Liver (tissue), 9 donors: ENCODE results near the gene UBXN4. TPM values are rescaled to one million over a fixed set of nuclear protein-coding genes. Genes with fewer than 3 reads are reported as not detected.

ENCODE experiments used
- DNase-seq: peaks from one replicate; pipeline ENCODE4 v3.0.0-alpha.2; 2017; ENCODE audit warnings: low spot score
- H3K27ac ChIP-seq, 2 donors: one replicate each; pipeline ENCODE4 v1.7.0; 2013; ENCODE audit warnings: inconsistent platforms in 2 of 2, low read length in 2 of 2, control low read depth in 1 of 2, low read depth in 1 of 2, mild to moderate bottlenecking in 1 of 2
- H3K27me3 ChIP-seq, 4 donors: one replicate each; pipeline versions ENCODE4 v1.6.1 to v1.7.0; 2013; ENCODE audit warnings: low read length in 3 of 4, inconsistent platforms in 1 of 4, mild to moderate bottlenecking in 1 of 4, moderate library complexity in 1 of 4; ENCODE audit not compliant: control insufficient read depth in 4 of 4, insufficient read depth in 4 of 4
- H3K36me3 ChIP-seq, 4 donors: one replicate each; pipeline versions ENCODE4 v1.6.1 to v1.7.0; 2013; ENCODE audit warnings: low read length in 3 of 4, mild to moderate bottlenecking in 3 of 4, low read depth in 1 of 4, moderate library complexity in 1 of 4; ENCODE audit not compliant: control insufficient read depth in 4 of 4, insufficient read depth in 3 of 4
- H3K4me1 ChIP-seq, 4 donors: one replicate each; pipeline versions ENCODE4 v1.6.1 to v1.7.0; 2013; ENCODE audit warnings: low read length in 3 of 4, mild to moderate bottlenecking in 3 of 4, moderate library complexity in 1 of 4; ENCODE audit not compliant: control insufficient read depth in 4 of 4, insufficient read depth in 4 of 4
- H3K4me3 ChIP-seq, 3 donors: one replicate each; pipeline versions ENCODE4 v1.6.1 to v1.7.0; 2013; ENCODE audit warnings: low read length in 3 of 3, control low read depth in 1 of 3, low read depth in 1 of 3, mild to moderate bottlenecking in 1 of 3
- H3K9ac ChIP-seq, 2 donors: one replicate each; pipeline ENCODE4 v1.7.0; 2013; ENCODE audit warnings: low read length in 2 of 2, mild to moderate bottlenecking in 2 of 2, moderate library complexity in 2 of 2, control low read depth in 1 of 2, low read depth in 1 of 2
- H3K9me3 ChIP-seq, 4 donors: one replicate each; pipeline versions ENCODE4 v1.6.1 to v1.7.0; 2013; ENCODE audit warnings: low read length in 3 of 4; ENCODE audit not compliant: control insufficient read depth in 4 of 4
- EGR1 ChIP-seq, 2 donors: IDR thresholded peaks; 2 replicates each; pipeline ENCODE4 v1.6.1; 2016 to 2018; ENCODE audit warnings: antibody characterized with exemption in 2 of 2, low read depth in 2 of 2
- FOXA1 ChIP-seq: IDR thresholded peaks from 2 replicates; pipeline ENCODE4 v1.6.1; 2016; ENCODE audit warnings: antibody characterized with exemption
- FOXA2 ChIP-seq: IDR thresholded peaks from 2 replicates; pipeline ENCODE4 v1.6.1; 2016; ENCODE audit warnings: antibody characterized with exemption
- GABPA ChIP-seq, 2 donors: IDR thresholded peaks in 1 of 2; conservative IDR thresholded peaks in 1 of 2; 2 replicates each; pipeline ENCODE4 v1.6.1; 2016; ENCODE audit warnings: antibody characterized with exemption in 2 of 2, mild to moderate bottlenecking in 1 of 2, moderate library complexity in 1 of 2
- HNF4A ChIP-seq, 2 donors: conservative IDR thresholded peaks; 2 replicates each; pipeline ENCODE4 v1.6.1; 2016; ENCODE audit warnings: antibody characterized with exemption in 2 of 2, mild to moderate bottlenecking in 2 of 2
- HNF4G ChIP-seq: IDR thresholded peaks from 2 replicates; pipeline ENCODE4 v1.6.1; 2016; ENCODE audit warnings: antibody characterized with exemption
- JUND ChIP-seq, 2 donors: IDR thresholded peaks; 2 replicates each; pipeline ENCODE4 v1.6.1; 2016; ENCODE audit warnings: antibody characterized with exemption in 2 of 2
- MAX ChIP-seq: IDR thresholded peaks from 2 replicates; pipeline ENCODE4 v1.6.1; 2016; ENCODE audit warnings: antibody characterized with exemption
- NR2F2 ChIP-seq: IDR thresholded peaks from 2 replicates; pipeline ENCODE4 v1.6.1; 2016; ENCODE audit warnings: antibody characterized with exemption
- RAD21 ChIP-seq, 2 donors: IDR thresholded peaks; 2 replicates each; pipeline ENCODE4 v1.6.1; 2016; ENCODE audit warnings: antibody characterized with exemption in 2 of 2, mild to moderate bottlenecking in 2 of 2
- RXRA ChIP-seq, 2 donors: IDR thresholded peaks; 2 replicates each; pipeline ENCODE4 v1.6.1; 2017 to 2018; ENCODE audit warnings: antibody characterized with exemption in 2 of 2, mild to moderate bottlenecking in 1 of 2
- SP1 ChIP-seq: IDR thresholded peaks from 2 replicates; pipeline ENCODE4 v1.6.1; 2018; ENCODE audit warnings: antibody characterized with exemption, mild to moderate bottlenecking
- TAF1 ChIP-seq: conservative IDR thresholded peaks from 2 replicates; pipeline ENCODE4 v1.6.1; 2016; ENCODE audit warnings: antibody characterized with exemption, mild to moderate bottlenecking
- YY1 ChIP-seq: IDR thresholded peaks from 2 replicates; pipeline ENCODE4 v1.6.1; 2016; ENCODE audit warnings: antibody characterized with exemption, mild to moderate bottlenecking
- WGBS: extraction: QIAGEN DNeasy Blood & Tissue Kit; methylation state at CpG from one replicate; pipeline ENCODE4 v1.1.7; 2013; 5-methylcytosine and 5-hydroxymethylcytosine counted together
- polyA plus RNA-seq, 2 donors: library from polyadenylated mRNA; stranded (reverse) in 1 of 2; unstranded in 1 of 2; fragments of 200-250 nt in 1 of 2; fragments of >200 nt in 1 of 2; fragmentation: Nextera tagmentation in 1 of 2; extraction: Ambion mirVana in 1 of 2; gene quantifications; one replicate each; pipeline versions ENCODE4 v1.2.1 to v1.2.3, GENCODE V29; 2013 to 2015
- total RNA-seq, 2 donors: library from RNA; depleted of rRNA; stranded (reverse); fragments of >200 nt; gene quantifications; one replicate each; pipeline ENCODE4 v1.2.3, GENCODE V29; 2014
- TF ChIP-seq, protein P1 (sequence below): fragments of 150-350 bp; IDR thresholded peaks from 2 replicates; pipeline ENCODE4 v1.5.1; 2017; ENCODE audit warnings: improper control_type of control experiment, low read depth, low read length; ENCODE audit not compliant: missing input control
- TF ChIP-seq, protein P2 (sequence below): IDR thresholded peaks from 2 replicates; pipeline ENCODE4 v1.6.1; 2016; ENCODE audit warnings: antibody characterized with exemption
- TF ChIP-seq, protein P3 (sequence below): IDR thresholded peaks from 2 replicates; pipeline ENCODE4 v1.6.1; 2016; ENCODE audit warnings: antibody characterized with exemption, mild to moderate bottlenecking
- TF ChIP-seq, protein P4 (sequence below): IDR thresholded peaks from 2 replicates; pipeline ENCODE4 v1.6.1; 2016; ENCODE audit warnings: antibody characterized with exemption
- donor health status: healthy.
- donor health status: healthy.
- donor health status: healthy.
- donor health status: healthy.
- donor health status: healthy.

Gene UBXN4
- total and polyA plus RNA-seq, 4 donors, result 46.5 to 172 (median 67.4) TPM

- Histone ChIP-seq H3K36me3 (peaks cover 4 to 38% (median 33%) of the 10 kb centered on the region in 4 donors), H3K4me3 (no peak overlapping the region), H3K9me3 (no peaks in the 10 kb centered on the region), H3K27ac (no peak overlapping the region), H3K9ac (no peak overlapping the region), H3K27me3 (no peaks in the 10 kb centered on the region), H3K4me1 (no peaks in the 10 kb centered on the region)
- TF ChIP-seq FOXA1 (no peak), SP1 (no peak), MAX (no peak)
- TF ChIP-seq, protein P1, sequence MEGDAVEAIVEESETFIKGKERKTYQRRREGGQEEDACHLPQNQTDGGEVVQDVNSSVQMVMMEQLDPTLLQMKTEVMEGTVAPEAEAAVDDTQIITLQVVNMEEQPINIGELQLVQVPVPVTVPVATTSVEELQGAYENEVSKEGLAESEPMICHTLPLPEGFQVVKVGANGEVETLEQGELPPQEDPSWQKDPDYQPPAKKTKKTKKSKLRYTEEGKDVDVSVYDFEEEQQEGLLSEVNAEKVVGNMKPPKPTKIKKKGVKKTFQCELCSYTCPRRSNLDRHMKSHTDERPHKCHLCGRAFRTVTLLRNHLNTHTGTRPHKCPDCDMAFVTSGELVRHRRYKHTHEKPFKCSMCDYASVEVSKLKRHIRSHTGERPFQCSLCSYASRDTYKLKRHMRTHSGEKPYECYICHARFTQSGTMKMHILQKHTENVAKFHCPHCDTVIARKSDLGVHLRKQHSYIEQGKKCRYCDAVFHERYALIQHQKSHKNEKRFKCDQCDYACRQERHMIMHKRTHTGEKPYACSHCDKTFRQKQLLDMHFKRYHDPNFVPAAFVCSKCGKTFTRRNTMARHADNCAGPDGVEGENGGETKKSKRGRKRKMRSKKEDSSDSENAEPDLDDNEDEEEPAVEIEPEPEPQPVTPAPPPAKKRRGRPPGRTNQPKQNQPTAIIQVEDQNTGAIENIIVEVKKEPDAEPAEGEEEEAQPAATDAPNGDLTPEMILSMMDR, result no peak
- TF ChIP-seq, protein P2, sequence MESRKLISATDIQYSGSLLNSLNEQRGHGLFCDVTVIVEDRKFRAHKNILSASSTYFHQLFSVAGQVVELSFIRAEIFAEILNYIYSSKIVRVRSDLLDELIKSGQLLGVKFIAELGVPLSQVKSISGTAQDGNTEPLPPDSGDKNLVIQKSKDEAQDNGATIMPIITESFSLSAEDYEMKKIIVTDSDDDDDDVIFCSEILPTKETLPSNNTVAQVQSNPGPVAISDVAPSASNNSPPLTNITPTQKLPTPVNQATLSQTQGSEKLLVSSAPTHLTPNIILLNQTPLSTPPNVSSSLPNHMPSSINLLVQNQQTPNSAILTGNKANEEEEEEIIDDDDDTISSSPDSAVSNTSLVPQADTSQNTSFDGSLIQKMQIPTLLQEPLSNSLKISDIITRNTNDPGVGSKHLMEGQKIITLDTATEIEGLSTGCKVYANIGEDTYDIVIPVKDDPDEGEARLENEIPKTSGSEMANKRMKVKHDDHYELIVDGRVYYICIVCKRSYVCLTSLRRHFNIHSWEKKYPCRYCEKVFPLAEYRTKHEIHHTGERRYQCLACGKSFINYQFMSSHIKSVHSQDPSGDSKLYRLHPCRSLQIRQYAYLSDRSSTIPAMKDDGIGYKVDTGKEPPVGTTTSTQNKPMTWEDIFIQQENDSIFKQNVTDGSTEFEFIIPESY, result no peak
- DNase-seq, result no peak
- 97% methylated on average over 5 of the region's 5 CpGs for WGBS
Observed at GRCh38 chr2:135786823-135787222, 45.2 kb downstream of the UBXN4 start.

DNA sequence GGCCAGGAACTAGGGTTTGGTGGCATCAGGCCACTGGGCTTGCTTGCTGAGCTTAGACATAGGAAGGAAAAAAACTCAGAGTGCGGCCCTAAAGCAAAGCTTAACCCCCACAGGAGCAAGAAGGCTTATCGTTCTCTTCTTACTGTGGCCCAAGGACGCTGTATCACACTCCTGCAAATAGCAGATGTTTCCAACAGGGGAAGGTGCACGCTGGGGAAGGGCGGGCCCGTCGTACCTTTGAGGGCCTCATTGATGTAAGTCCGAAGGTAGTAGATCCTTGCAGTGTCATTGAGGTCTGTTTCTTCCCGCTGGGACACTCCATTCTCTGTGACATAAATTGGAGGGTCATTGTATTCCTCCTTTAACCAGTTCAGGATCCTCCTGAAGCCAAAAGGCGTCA, 48.8 kb downstream of the UBXN4 start:
- Histone ChIP-seq H3K36me3 (peaks cover 0 to 8% (median 5%) of the 10 kb centered on the region in 4 donors), H3K9ac (no peak overlapping the region), H3K9me3 (no peaks in the 10 kb centered on the region), H3K4me3 (no peak overlapping the region), H3K27ac (no peak overlapping the region), H3K27me3 (no peaks in the 10 kb centered on the region), H3K4me1 (no peaks in the 10 kb centered on the region)
- WGBS, result 96% methylated on average over 10 of the region's 10 CpGs
- DNase-seq, result no peak
- TF ChIP-seq YY1, result no peak
- no peak for TF ChIP-seq GABPA (IDR thresholded peaks at IDR 0.05 in 1 of 2, conservative IDR thresholded peaks at IDR 0.05 in 1 of 2)
- TF ChIP-seq, protein P3, sequence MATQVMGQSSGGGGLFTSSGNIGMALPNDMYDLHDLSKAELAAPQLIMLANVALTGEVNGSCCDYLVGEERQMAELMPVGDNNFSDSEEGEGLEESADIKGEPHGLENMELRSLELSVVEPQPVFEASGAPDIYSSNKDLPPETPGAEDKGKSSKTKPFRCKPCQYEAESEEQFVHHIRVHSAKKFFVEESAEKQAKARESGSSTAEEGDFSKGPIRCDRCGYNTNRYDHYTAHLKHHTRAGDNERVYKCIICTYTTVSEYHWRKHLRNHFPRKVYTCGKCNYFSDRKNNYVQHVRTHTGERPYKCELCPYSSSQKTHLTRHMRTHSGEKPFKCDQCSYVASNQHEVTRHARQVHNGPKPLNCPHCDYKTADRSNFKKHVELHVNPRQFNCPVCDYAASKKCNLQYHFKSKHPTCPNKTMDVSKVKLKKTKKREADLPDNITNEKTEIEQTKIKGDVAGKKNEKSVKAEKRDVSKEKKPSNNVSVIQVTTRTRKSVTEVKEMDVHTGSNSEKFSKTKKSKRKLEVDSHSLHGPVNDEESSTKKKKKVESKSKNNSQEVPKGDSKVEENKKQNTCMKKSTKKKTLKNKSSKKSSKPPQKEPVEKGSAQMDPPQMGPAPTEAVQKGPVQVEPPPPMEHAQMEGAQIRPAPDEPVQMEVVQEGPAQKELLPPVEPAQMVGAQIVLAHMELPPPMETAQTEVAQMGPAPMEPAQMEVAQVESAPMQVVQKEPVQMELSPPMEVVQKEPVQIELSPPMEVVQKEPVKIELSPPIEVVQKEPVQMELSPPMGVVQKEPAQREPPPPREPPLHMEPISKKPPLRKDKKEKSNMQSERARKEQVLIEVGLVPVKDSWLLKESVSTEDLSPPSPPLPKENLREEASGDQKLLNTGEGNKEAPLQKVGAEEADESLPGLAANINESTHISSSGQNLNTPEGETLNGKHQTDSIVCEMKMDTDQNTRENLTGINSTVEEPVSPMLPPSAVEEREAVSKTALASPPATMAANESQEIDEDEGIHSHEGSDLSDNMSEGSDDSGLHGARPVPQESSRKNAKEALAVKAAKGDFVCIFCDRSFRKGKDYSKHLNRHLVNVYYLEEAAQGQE, result no peak
- TF ChIP-seq, protein P4, sequence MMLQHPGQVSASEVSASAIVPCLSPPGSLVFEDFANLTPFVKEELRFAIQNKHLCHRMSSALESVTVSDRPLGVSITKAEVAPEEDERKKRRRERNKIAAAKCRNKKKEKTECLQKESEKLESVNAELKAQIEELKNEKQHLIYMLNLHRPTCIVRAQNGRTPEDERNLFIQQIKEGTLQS, result no peak
- TF ChIP-seq RXRA (IDR thresholded peaks at IDR 0.05), result no peak
- TF ChIP-seq JUND (IDR thresholded peaks at IDR 0.05), result no peak
- TF ChIP-seq SP1, result no peak
- TF ChIP-seq FOXA2, result no peak
- TF ChIP-seq MAX, result no peak
- no peak for TF ChIP-seq RAD21 (IDR thresholded peaks at IDR 0.05)
- no peak for TF ChIP-seq TAF1
- TF ChIP-seq HNF4A (conservative IDR thresholded peaks at IDR 0.05), result no peak
- TF ChIP-seq, protein P1, result no peak
- TF ChIP-seq, protein P2, result no peak
- TF ChIP-seq EGR1 (IDR thresholded peaks at IDR 0.05; ENCODE audit: low read depth in 2 of 2), result no peak
- TF ChIP-seq FOXA1, result no peak
- TF ChIP-seq NR2F2, result no peak
- TF ChIP-seq HNF4G, result no peak
